Spleen (tissue), 7 donors: ENCODE data around the gene B4GALNT2.

Source experiments
- POLR2AphosphoS5 ChIP-seq, 3 donors: sonication (generic); formaldehyde crosslinking; IDR thresholded peaks; one replicate each; pipeline ENCODE4 v1.5.1; 2017; ENCODE audit warnings: antibody characterized with exemption in 3 of 3
- TF ChIP-seq, protein P1 (sequence below), 11 experiments: fragments of 200-600 bp in 7 of 11; fragments of 450-650 bp in 4 of 11; sonication (generic) in 4 of 11; IDR thresholded peaks in 8 of 11; conservative IDR thresholded peaks in 3 of 11; 1 replicate in 7 of 11; 2 replicates in 4 of 11; pipeline versions ENCODE4 v1.4.0 to v1.8.0; 2016 to 2021; ENCODE audit warnings: antibody characterized with exemption in 11 of 11, inconsistent platforms in 4 of 11, mild to moderate bottlenecking in 1 of 11
- donor health status: DM: no; HTN: no; CAD: no; lungs with moderate emphysema.
- donor health status: DM: no; HTN: no; CAD: no.
- donor health status: DM: no; HTN: no; CAD: no.

- TF ChIP-seq, protein P1, sequence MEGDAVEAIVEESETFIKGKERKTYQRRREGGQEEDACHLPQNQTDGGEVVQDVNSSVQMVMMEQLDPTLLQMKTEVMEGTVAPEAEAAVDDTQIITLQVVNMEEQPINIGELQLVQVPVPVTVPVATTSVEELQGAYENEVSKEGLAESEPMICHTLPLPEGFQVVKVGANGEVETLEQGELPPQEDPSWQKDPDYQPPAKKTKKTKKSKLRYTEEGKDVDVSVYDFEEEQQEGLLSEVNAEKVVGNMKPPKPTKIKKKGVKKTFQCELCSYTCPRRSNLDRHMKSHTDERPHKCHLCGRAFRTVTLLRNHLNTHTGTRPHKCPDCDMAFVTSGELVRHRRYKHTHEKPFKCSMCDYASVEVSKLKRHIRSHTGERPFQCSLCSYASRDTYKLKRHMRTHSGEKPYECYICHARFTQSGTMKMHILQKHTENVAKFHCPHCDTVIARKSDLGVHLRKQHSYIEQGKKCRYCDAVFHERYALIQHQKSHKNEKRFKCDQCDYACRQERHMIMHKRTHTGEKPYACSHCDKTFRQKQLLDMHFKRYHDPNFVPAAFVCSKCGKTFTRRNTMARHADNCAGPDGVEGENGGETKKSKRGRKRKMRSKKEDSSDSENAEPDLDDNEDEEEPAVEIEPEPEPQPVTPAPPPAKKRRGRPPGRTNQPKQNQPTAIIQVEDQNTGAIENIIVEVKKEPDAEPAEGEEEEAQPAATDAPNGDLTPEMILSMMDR (IDR thresholded peaks at IDR 0.05 in 8 of 11, conservative IDR thresholded peaks at IDR 0.05 in 3 of 11): no peak
- no peak for TF ChIP-seq POLR2AphosphoS5 (IDR thresholded peaks at IDR 0.05)
Measured at GRCh38 chr17:49183801-49184200, 51.2 kb downstream of the B4GALNT2 start.
